Calu3 (cell line): Measurements from ENCODE around the gene MIAT. TPM values are rescaled to one million over a fixed set of nuclear protein-coding genes. Genes with fewer than 3 reads are reported as not detected.

Experiments
- BruUV-seq: library from RNA; stranded (reverse); fragments of 400-500 nt; replicated peaks from 2 replicates; lab custom pipeline; 2021; lab: Mats Ljungman, UMichigan
- CTCF ChIA-PET: fragments of 300-600 bp; sonication (Branson Sonifier 250); formaldehyde crosslinking; loops from one replicate; lab custom pipeline; 2022; ENCODE audit warnings: antibody characterized with exemption; lab: Charles Lee
- DNase-seq: peaks from one replicate; pipeline ENCODE4 v3.0.0; 2022
- H3K27ac Mint-ChIP-seq: one replicate; pipeline ENCODE4 v1.8.0; 2022; ENCODE audit warnings: mixed read lengths; ENCODE audit not compliant: unreplicated experiment
- H3K27me3 Mint-ChIP-seq: one replicate; pipeline ENCODE4 v1.8.0; 2022; ENCODE audit warnings: mixed read lengths; ENCODE audit not compliant: unreplicated experiment
- H3K36me3 Mint-ChIP-seq: one replicate; pipeline ENCODE4 v1.8.0; 2022; ENCODE audit warnings: mild to moderate bottlenecking, moderate library complexity, mixed read lengths; ENCODE audit not compliant: insufficient read depth, unreplicated experiment
- H3K4me1 Mint-ChIP-seq: one replicate; pipeline ENCODE4 v1.8.0; 2022; ENCODE audit warnings: mild to moderate bottlenecking, low read depth, mixed read lengths; ENCODE audit not compliant: unreplicated experiment
- H3K4me3 Mint-ChIP-seq: one replicate; pipeline ENCODE4 v1.8.0; 2022; ENCODE audit warnings: mild to moderate bottlenecking, low read depth, moderate library complexity, mixed read lengths; ENCODE audit not compliant: unreplicated experiment
- H3K9me3 Mint-ChIP-seq: one replicate; pipeline ENCODE4 v1.8.0; 2022; ENCODE audit warnings: low read depth, mixed read lengths; ENCODE audit not compliant: unreplicated experiment
- intact Hi-C: fragments of 100-400 bp; cut with micrococcal nuclease; formaldehyde crosslinking; loops from one replicate; pipeline ENCODE4 v1.10.0; 2022; ENCODE audit not compliant: unreplicated experiment
- total RNA-seq: library from RNA; stranded (reverse); gene quantifications from 2 replicates; pipeline ENCODE4 v1.2.3, GENCODE V29; 2022
- TF ChIP-seq, protein P1 (sequence below): fragments of 200-600 bp; IDR thresholded peaks from one replicate; pipeline ENCODE4 v1.8.0; 2022; ENCODE audit warnings: antibody characterized with exemption; ENCODE audit not compliant: unreplicated experiment

Gene MIAT
- total RNA-seq, 1 experiment from 2014 or later: 0.52 TPM

DNA sequence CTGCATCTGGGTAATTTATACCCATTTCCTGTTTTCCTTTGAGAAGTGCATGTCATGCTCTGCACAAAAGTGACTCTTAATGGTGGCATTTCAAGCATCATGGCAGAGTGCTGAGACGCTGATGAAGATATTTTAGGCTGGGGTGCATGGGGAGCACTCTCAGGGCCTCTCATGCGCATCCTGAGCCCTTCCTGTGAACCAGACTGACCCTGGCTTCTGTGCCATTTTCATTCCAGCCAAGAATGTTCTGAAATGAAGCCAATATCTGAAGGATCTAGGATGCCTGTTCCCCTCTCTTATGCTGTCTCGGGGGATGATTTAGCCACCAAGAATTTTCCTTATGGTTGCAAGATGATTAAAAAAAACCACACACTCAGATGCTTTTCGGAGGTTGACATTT is 61.5 kb downstream of the MIAT start:
- intact Hi-C loops: no loop called here
- H3K27ac Mint-ChIP-seq: no peak overlapping the region
- DNase-seq: no peak

DNA sequence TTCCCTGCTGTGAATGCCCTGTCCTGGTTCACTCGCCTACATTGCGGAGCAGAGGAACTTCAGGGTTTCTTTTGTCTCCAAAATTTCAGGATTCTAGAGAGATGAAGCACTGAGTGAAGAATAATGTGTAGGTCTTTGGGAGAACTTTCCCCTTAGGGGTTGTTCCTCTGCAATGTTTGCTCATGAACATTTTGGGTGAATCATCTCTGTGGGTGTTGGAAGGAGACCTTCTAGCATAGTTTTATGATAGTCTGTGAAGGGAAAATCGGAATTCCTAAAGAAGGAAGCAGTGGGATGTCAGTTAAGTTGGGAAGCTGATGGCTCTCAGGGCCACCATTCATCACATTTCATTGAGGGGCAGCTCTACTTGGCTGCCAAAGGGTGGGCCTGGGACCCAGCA is 64.8 kb downstream of the MIAT start:
- intact Hi-C loops: no loop called here
- Mint-ChIP-seq H3K27me3 (no peaks in the 10 kb centered on the region), H3K4me1 (no peaks in the 10 kb centered on the region), H3K4me3 (no peak overlapping the region), H3K27ac (no peak overlapping the region), H3K9me3 (no peaks in the 10 kb centered on the region), H3K36me3 (no peaks in the 10 kb centered on the region)
- BruUV-seq: no TSS peak
- DNase-seq: no peak
- TF ChIP-seq, protein P1, sequence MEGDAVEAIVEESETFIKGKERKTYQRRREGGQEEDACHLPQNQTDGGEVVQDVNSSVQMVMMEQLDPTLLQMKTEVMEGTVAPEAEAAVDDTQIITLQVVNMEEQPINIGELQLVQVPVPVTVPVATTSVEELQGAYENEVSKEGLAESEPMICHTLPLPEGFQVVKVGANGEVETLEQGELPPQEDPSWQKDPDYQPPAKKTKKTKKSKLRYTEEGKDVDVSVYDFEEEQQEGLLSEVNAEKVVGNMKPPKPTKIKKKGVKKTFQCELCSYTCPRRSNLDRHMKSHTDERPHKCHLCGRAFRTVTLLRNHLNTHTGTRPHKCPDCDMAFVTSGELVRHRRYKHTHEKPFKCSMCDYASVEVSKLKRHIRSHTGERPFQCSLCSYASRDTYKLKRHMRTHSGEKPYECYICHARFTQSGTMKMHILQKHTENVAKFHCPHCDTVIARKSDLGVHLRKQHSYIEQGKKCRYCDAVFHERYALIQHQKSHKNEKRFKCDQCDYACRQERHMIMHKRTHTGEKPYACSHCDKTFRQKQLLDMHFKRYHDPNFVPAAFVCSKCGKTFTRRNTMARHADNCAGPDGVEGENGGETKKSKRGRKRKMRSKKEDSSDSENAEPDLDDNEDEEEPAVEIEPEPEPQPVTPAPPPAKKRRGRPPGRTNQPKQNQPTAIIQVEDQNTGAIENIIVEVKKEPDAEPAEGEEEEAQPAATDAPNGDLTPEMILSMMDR: no peak
- CTCF ChIA-PET: interaction anchor here (0.6 kb wide), 1 partner anchor 29 kb away, joined by 3 read pairs; no protein-coding TSS in a partner anchor

More for the DNA sequence above, 61.5 kb downstream of the MIAT start:
- CTCF ChIA-PET: no interaction called here
- no peaks in the 10 kb centered on the region for H3K4me1 Mint-ChIP-seq
- no peak overlapping the region for H3K4me3 Mint-ChIP-seq
- TF ChIP-seq, protein P1: no peak
- no peaks in the 10 kb centered on the region for H3K27me3 Mint-ChIP-seq
- H3K9me3 Mint-ChIP-seq: no peaks in the 10 kb centered on the region
- no TSS peak for BruUV-seq
- H3K36me3 Mint-ChIP-seq: no peaks in the 10 kb centered on the region

DNA sequence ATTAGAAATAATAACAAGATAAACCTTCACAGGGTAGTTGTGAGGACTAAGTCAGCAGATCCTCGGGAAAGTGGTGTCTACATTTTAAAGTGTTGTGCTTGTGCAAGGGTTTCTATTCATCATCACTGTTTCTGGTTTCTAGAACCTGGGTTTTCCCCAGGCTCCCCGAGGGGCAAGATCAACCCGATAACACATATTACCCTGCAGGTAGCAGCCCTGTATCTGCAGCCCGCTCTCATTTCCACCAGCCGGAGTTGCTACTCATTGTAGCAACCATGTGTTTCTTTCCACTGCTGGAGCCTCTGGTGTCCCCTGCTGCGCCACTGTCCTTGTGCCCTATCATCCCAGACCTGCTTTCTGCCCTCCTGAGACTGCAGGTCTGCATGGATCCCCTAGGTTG is 67.0 kb downstream of the MIAT start:
- intact Hi-C loops: no loop called here
- H3K4me1 Mint-ChIP-seq: no peaks in the 10 kb centered on the region
- TF ChIP-seq, protein P1: no peak

DNA sequence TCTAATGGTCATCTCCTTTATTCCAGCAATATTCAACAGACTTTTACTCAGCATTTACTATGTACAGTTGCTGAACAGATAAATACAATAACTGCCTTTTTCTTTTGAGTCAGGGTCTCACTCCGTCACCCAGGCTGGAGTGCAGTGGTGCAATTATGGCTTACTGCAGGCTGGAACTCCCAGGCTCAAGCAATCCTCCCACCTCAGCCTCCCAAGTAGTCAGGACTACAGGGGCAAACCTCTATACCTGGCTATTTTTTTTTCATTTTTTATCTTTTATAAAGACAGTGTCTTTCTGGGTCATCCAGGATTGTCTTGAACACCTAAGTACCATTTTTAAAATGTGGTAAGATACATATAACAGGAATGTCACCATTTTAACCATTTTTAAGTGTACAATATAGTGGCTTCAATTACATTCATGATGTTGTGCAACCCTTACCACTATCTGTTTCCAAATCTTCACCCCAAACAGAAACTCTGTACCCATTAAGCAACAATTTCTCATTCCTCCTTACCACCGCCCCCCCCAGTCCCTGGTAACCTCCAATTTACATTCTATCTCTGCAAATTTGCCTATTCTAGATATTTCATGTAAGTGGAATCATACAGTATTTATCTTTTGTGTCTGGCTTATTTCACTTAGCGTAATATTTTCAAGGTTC is 67.8 kb downstream of the MIAT start:
- Mint-ChIP-seq H3K4me1 (no peaks in the 10 kb centered on the region), H3K36me3 (no peaks in the 10 kb centered on the region), H3K27ac (no peak overlapping the region), H3K4me3 (no peak overlapping the region), H3K9me3 (no peaks in the 10 kb centered on the region), H3K27me3 (no peaks in the 10 kb centered on the region)
- CTCF ChIA-PET: no interaction called here
- no TSS peak for BruUV-seq
- TF ChIP-seq, protein P1: no peak
- no peak for DNase-seq
- intact Hi-C loops: no loop called here

More for the DNA sequence above, 67.0 kb downstream of the MIAT start:
- DNase-seq: no peak
- no peaks in the 10 kb centered on the region for H3K27me3 Mint-ChIP-seq
- no peak overlapping the region for H3K27ac Mint-ChIP-seq
- no TSS peak for BruUV-seq
- H3K9me3 Mint-ChIP-seq: no peaks in the 10 kb centered on the region
- CTCF ChIA-PET: no interaction called here
- no peaks in the 10 kb centered on the region for H3K36me3 Mint-ChIP-seq
- H3K4me3 Mint-ChIP-seq: no peak overlapping the region

Other genes starting within 250 kb of the MIAT start
- 0.40 and 0.71 TPM in 2 replicates for gene ASPHD2, start 228.3 kb upstream of the MIAT start, total RNA-seq
- 40.7 and 41.9 TPM in 2 replicates for gene HPS4, start 173.8 kb upstream of the MIAT start, total RNA-seq
- 22.8 and 25.6 TPM in 2 replicates for gene SRRD, start 173.7 kb upstream of the MIAT start, total RNA-seq
- 39.8 and 40.8 TPM in 2 replicates for gene TFIP11, start 145.1 kb upstream of the MIAT start, total RNA-seq
- 11.4 and 11.8 TPM in 2 replicates for gene TPST2, start 67.5 kb upstream of the MIAT start, total RNA-seq
- gene CRYBB1, start 39.6 kb upstream of the MIAT start, total RNA-seq: not detected in 2 replicates
- not detected in 2 replicates for gene CRYBA4, start 35.6 kb upstream of the MIAT start, total RNA-seq